HCT116 (cell line): ENCODE measurements around the gene LRRTM3. TPM values are rescaled to one million over a fixed set of nuclear protein-coding genes. Genes with fewer than 3 reads are reported as not detected.

Source experiments
- ATAC-seq: fragments of 200-7000 bp; cut with Tn5 transposase; 2 replicates; pipeline ENCODE4 v1.9.1; 2020; ENCODE audit warnings: mild to moderate bottlenecking, moderate library complexity
- BruUV-seq: library from RNA; stranded (reverse); fragments of 400-500 nt; replicated peaks from 2 replicates; lab custom pipeline; 2021; lab: Mats Ljungman, UMichigan
- CTCF ChIA-PET: fragments of 300-600 bp; sonication (Branson Sonifier 250); formaldehyde crosslinking; loops from one replicate; lab custom pipeline; 2021; ENCODE audit warnings: antibody characterized with exemption; lab: Charles Lee
- POLR2A ChIA-PET: fragments of 300-600, 350-600 bp; sonication (Branson Sonifier 250); formaldehyde crosslinking; loops from one replicate; lab custom pipeline; 2021; ENCODE audit warnings: antibody characterized with exemption; lab: Charles Lee
- RAD21 ChIA-PET, 2 experiments: fragments of 300-600 bp; sonication (Branson Sonifier 250); formaldehyde crosslinking; loops; one replicate each; lab custom pipeline; 2023; ENCODE audit warnings: low total read pairs in 2 of 2; ENCODE audit not compliant: uncharacterized antibody in 2 of 2, unreplicated experiment in 2 of 2, low non-redundant PET in 1 of 2; lab: Charles Lee
- DNase-seq: peaks from one replicate; pipeline ENCODE4 v3.0.0-alpha.2; 2010; ENCODE audit warnings: low read depth, low spot score
- H2AFZ ChIP-seq: fragments of 200-600 bp; shearing (Covaris generic), sonication (generic); 2 replicates; pipeline ENCODE4 v1.6.1; 2017; ENCODE audit warnings: low read depth, mixed run types, mixed read lengths, antibody characterized with exemption, low read length; ENCODE audit not compliant: poor library complexity, severe bottlenecking
- H3K27ac ChIP-seq: 2 replicates; pipeline ENCODE4 v1.5.1; 2012; ENCODE audit warnings: low read depth, low read length
- H3K27me3 ChIP-seq: fragments of 200-600 bp; sonication (generic); 2 replicates; pipeline ENCODE4 v1.6.1; 2016; ENCODE audit warnings: mixed run types, low read length, mixed read lengths; ENCODE audit not compliant: insufficient read depth
- H3K36me3 ChIP-seq, 2 experiments: fragments of 200-500 bp in 1 of 2; fragments of 200-600 bp in 1 of 2; sonication (Bioruptor generic) in 1 of 2; sonication (generic) in 1 of 2; 2 replicates each; pipeline versions ENCODE4 v1.5.1 to v1.6.1; 2014 to 2016; ENCODE audit warnings: low read length in 2 of 2, inconsistent platforms in 1 of 2, mixed read lengths in 1 of 2, mixed run types in 1 of 2; ENCODE audit not compliant: insufficient read depth in 2 of 2, control insufficient read depth in 1 of 2
- H3K4me1 ChIP-seq, 2 experiments: fragments of 200-600 bp in 1 of 2; sonication (generic) in 1 of 2; 2 replicates each; pipeline versions ENCODE4 v1.5.1 to v1.6.1; 2012 to 2017; ENCODE audit warnings: low read length in 2 of 2, inconsistent platforms in 1 of 2, mild to moderate bottlenecking in 1 of 2, mixed read lengths in 1 of 2, mixed run types in 1 of 2, moderate library complexity in 1 of 2; ENCODE audit not compliant: insufficient read depth in 2 of 2, control insufficient read depth in 1 of 2
- H3K4me2 ChIP-seq: fragments of 200-600 bp; sonication (generic); 2 replicates; pipeline ENCODE4 v1.6.1; 2017; ENCODE audit warnings: mixed run types, low read length, mixed read lengths
- H3K4me3 ChIP-seq, 2 experiments: fragments of 200-600 bp in 1 of 2; sonication (generic) in 1 of 2; replicated peaks in 1 of 2; 2 replicates each; pipeline ENCODE4 v1.5.1; 2011 to 2016; ENCODE audit warnings: low read length in 2 of 2, control low read depth in 1 of 2, low read depth in 1 of 2, mild to moderate bottlenecking in 1 of 2, mixed read lengths in 1 of 2, mixed run types in 1 of 2
- H3K79me2 ChIP-seq: fragments of 200-600 bp; sonication (generic); 2 replicates; pipeline ENCODE4 v1.6.1; 2017; ENCODE audit warnings: mild to moderate bottlenecking, mixed run types, low read length, moderate library complexity, mixed read lengths; ENCODE audit not compliant: insufficient read depth
- H3K9ac ChIP-seq: fragments of 200-600 bp; sonication (generic); 2 replicates; pipeline ENCODE4 v1.6.1; 2016; ENCODE audit warnings: low read length, mixed read lengths
- H3K9me2 ChIP-seq: fragments of 200-600 bp; sonication (generic), shearing (Covaris generic); 2 replicates; pipeline ENCODE4 v1.6.1; 2017; ENCODE audit warnings: mixed run types, mild to moderate bottlenecking, moderate library complexity; ENCODE audit not compliant: insufficient read depth
- H3K9me3 ChIP-seq, 2 experiments: fragments of 200-500 bp in 1 of 2; fragments of 200-600 bp in 1 of 2; sonication (Bioruptor generic) in 1 of 2; sonication (generic) in 1 of 2; 2 replicates each; pipeline ENCODE4 v1.6.1; 2014 to 2017; ENCODE audit warnings: low read length in 2 of 2, mixed read lengths in 2 of 2, inconsistent platforms in 1 of 2, low read depth in 1 of 2, mild to moderate bottlenecking in 1 of 2, mixed run types in 1 of 2, moderate library complexity in 1 of 2; ENCODE audit not compliant: control insufficient read depth in 1 of 2, insufficient read depth in 1 of 2
- H4K20me1 ChIP-seq: fragments of 200-600 bp; sonication (generic), shearing (Covaris generic); 2 replicates; pipeline ENCODE4 v1.6.1; 2017; ENCODE audit warnings: mixed run types, mild to moderate bottlenecking, moderate library complexity; ENCODE audit not compliant: insufficient read depth
- CEBPB ChIP-seq: IDR thresholded peaks from 2 replicates; pipeline ENCODE4 v1.6.1; 2012; ENCODE audit warnings: low read depth
- EZH2 ChIP-seq: fragments of 200-600 bp; sonication (generic); IDR thresholded peaks from 2 replicates; pipeline ENCODE4 v1.6.1; 2017; ENCODE audit warnings: antibody characterized with exemption, mixed run types
- EZH2phosphoT487 ChIP-seq: fragments of 200-600 bp; IDR thresholded peaks from 2 replicates; pipeline ENCODE4 v1.6.1; 2018; ENCODE audit warnings: antibody characterized with exemption, borderline replicate concordance
- FOSL1 ChIP-seq: IDR thresholded peaks from 2 replicates; pipeline ENCODE4 v1.6.1; 2012; ENCODE audit warnings: low read depth
- JUND ChIP-seq: IDR thresholded peaks from 2 replicates; pipeline ENCODE4 v1.6.1; 2012
- MAX ChIP-seq: IDR thresholded peaks from 2 replicates; pipeline ENCODE4 v1.6.1; 2012
- POLR2AphosphoS5 ChIP-seq: IDR thresholded peaks from 2 replicates; pipeline ENCODE4 v1.6.1; 2011; ENCODE audit warnings: mild to moderate bottlenecking, low read depth, low read length, moderate library complexity
- RAD21 ChIP-seq: IDR thresholded peaks from 2 replicates; pipeline ENCODE4 v1.6.1; 2012; ENCODE audit warnings: low read depth, mild to moderate bottlenecking
- SP1 ChIP-seq: IDR thresholded peaks from 2 replicates; pipeline ENCODE4 v1.6.1; 2012; ENCODE audit warnings: low read depth
- SRF ChIP-seq: IDR thresholded peaks from 2 replicates; pipeline ENCODE4 v1.6.1; 2012; ENCODE audit warnings: low read depth
- TCF7L2 ChIP-seq: IDR thresholded peaks from 2 replicates; pipeline ENCODE4 v1.7.0; 2011; ENCODE audit warnings: borderline replicate concordance, inconsistent platforms; ENCODE audit not compliant: insufficient read depth, insufficient read length; ENCODE audit errors: extremely low read depth
- YY1 ChIP-seq: IDR thresholded peaks from 2 replicates; pipeline ENCODE4 v1.6.1; 2011; ENCODE audit warnings: low read length, low read depth, moderate library complexity, mild to moderate bottlenecking; ENCODE audit not compliant: insufficient replicate concordance; ENCODE audit errors: extremely low read depth
- ZFX ChIP-seq: fragments of 450-650 bp; IDR thresholded peaks from 2 replicates; pipeline ENCODE4 v1.6.1; 2017
- intact Hi-C: fragments of 100-400 bp; cut with micrococcal nuclease; formaldehyde crosslinking; loops from 2 replicates; pipeline ENCODE4 v1.10.0; 2022
- total RNA-seq: library from RNA; stranded (reverse); gene quantifications from one replicate; pipeline ENCODE4 v1.2.1, GENCODE V29; 2021; ENCODE audit not compliant: unreplicated experiment
- TF ChIP-seq, protein P1 (sequence below), 3 experiments: fragments of 200-600 bp in 1 of 3; sonication (generic) in 1 of 3; IDR thresholded peaks in 2 of 3; conservative IDR thresholded peaks in 1 of 3; 2 replicates each; pipeline ENCODE4 v1.5.1; 2012 to 2017; ENCODE audit warnings: low read depth in 2 of 3, low read length in 2 of 3, antibody characterized with exemption in 1 of 3, borderline replicate concordance in 1 of 3, control low read depth in 1 of 3, mild to moderate bottlenecking in 1 of 3, mixed read lengths in 1 of 3, mixed run types in 1 of 3, moderate library complexity in 1 of 3; ENCODE audit not compliant: insufficient read depth in 1 of 3
- TF ChIP-seq, protein P2 (sequence below): IDR thresholded peaks from 2 replicates; pipeline ENCODE4 v1.6.1; 2012

Gene LRRTM3
- total RNA-seq, 1 experiment from 2014 or later = not detected

DNA sequence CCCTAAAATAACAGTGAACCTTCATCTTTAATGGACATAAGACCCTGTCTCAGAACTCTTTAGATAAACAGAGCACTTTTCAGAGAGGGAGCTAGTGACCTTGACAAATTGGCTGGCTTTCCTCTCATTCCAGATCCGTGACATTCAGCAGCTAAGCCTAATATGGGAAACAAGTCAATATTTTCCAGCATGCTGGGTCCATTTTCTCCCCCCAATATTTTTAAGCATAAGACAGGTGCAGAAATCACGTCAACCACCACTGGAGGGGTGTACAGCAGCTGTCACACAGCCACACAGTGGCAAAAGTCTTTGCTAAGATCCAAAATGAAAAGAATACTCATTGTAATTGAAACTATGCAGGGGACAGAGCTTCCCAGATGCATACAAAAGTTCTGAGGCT, 26.1 kb downstream of the LRRTM3 start:
- no TSS peak for BruUV-seq
- no peak overlapping the region for H3K4me3 ChIP-seq
- CTCF ChIA-PET = no interaction called here
- H4K20me1 ChIP-seq = no peaks in the 10 kb centered on the region
- ATAC-seq (no peak), DNase-seq (no peak)
- H3K27me3 ChIP-seq = no peaks in the 10 kb centered on the region
- intact Hi-C loops = loop anchor here (10.0 kb wide), 1 partner anchor 823 kb away; no protein-coding TSS in a partner anchor
- H3K4me1 ChIP-seq = no peaks in the 10 kb centered on the region
- POLR2A ChIA-PET = no interaction called here
- RAD21 ChIA-PET = no interaction called here
- no peaks in the 10 kb centered on the region for H3K9me3 ChIP-seq
- no peak overlapping the region for H3K9ac ChIP-seq
- TF ChIP-seq FOSL1 (no peak), RAD21 (no peak), POLR2AphosphoS5 (no peak), MAX (no peak), JUND (no peak), CEBPB (no peak), SRF (no peak)
- TF ChIP-seq, protein P1, sequence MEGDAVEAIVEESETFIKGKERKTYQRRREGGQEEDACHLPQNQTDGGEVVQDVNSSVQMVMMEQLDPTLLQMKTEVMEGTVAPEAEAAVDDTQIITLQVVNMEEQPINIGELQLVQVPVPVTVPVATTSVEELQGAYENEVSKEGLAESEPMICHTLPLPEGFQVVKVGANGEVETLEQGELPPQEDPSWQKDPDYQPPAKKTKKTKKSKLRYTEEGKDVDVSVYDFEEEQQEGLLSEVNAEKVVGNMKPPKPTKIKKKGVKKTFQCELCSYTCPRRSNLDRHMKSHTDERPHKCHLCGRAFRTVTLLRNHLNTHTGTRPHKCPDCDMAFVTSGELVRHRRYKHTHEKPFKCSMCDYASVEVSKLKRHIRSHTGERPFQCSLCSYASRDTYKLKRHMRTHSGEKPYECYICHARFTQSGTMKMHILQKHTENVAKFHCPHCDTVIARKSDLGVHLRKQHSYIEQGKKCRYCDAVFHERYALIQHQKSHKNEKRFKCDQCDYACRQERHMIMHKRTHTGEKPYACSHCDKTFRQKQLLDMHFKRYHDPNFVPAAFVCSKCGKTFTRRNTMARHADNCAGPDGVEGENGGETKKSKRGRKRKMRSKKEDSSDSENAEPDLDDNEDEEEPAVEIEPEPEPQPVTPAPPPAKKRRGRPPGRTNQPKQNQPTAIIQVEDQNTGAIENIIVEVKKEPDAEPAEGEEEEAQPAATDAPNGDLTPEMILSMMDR (IDR thresholded peaks at IDR 0.05 in 2 of 3, conservative IDR thresholded peaks at IDR 0.05 in 1 of 3; ENCODE audit: borderline replicate concordance in 1 of 3, insufficient read depth in 1 of 3, low read depth in 2 of 3, low read length in 2 of 3) = no peak
- H3K36me3 ChIP-seq = no peaks in the 10 kb centered on the region
- H2AFZ ChIP-seq = no peak overlapping the region
- no peak overlapping the region for H3K4me2 ChIP-seq
- no peak overlapping the region for H3K27ac ChIP-seq
- no peaks in the 10 kb centered on the region for H3K79me2 ChIP-seq
- no peaks in the 10 kb centered on the region for H3K9me2 ChIP-seq

DNA sequence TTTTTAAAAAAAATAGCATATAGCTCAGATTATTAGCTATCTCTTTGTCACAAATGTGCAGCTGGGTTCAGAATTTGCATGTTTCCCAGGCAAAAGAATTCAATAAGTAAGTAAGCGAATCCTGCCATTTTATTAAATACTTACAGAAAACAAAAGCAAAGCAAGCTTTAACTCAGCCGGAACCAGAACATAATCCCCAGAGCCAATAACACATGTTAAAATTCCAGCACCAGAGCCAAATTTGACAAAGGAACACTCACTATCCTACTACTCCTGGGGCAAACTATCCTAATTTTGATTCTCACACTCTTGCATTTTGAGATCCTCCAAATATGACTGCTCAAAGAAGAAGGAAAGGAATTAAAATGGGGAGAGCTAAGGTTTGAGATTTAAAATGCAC, 32.6 kb downstream of the LRRTM3 start:
- no peaks in the 10 kb centered on the region for H3K79me2 ChIP-seq
- DNase-seq (no peak), ATAC-seq (no peak)
- RAD21 ChIA-PET = no interaction called here
- H3K27ac ChIP-seq = no peak overlapping the region
- CTCF ChIA-PET = no interaction called here
- no peaks in the 10 kb centered on the region for H4K20me1 ChIP-seq
- H3K4me1 ChIP-seq = no peaks in the 10 kb centered on the region
- BruUV-seq = no TSS peak
- no peaks in the 10 kb centered on the region for H3K36me3 ChIP-seq
- no peak overlapping the region for H3K4me3 ChIP-seq
- TF ChIP-seq EZH2phosphoT487 (no peak), EZH2 (no peak), YY1 (no peak), MAX (no peak), TCF7L2 (no peak), FOSL1 (no peak), ZFX (no peak), SP1 (no peak), JUND (no peak), RAD21 (no peak)
- TF ChIP-seq, protein P2, sequence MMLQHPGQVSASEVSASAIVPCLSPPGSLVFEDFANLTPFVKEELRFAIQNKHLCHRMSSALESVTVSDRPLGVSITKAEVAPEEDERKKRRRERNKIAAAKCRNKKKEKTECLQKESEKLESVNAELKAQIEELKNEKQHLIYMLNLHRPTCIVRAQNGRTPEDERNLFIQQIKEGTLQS = no peak
- H3K9me3 ChIP-seq = no peaks in the 10 kb centered on the region
- POLR2A ChIA-PET = no interaction called here
- no peaks in the 10 kb centered on the region for H3K9me2 ChIP-seq
- H2AFZ ChIP-seq = no peak overlapping the region
- no peak overlapping the region for H3K9ac ChIP-seq
- no peak overlapping the region for H3K4me2 ChIP-seq
- no peaks in the 10 kb centered on the region for H3K27me3 ChIP-seq
- intact Hi-C loops = loop anchor here (10.0 kb wide), 1 partner anchor 816 kb away; no protein-coding TSS in a partner anchor
